Measurements from ENCODE around the gene BCKDHB.

DNA sequence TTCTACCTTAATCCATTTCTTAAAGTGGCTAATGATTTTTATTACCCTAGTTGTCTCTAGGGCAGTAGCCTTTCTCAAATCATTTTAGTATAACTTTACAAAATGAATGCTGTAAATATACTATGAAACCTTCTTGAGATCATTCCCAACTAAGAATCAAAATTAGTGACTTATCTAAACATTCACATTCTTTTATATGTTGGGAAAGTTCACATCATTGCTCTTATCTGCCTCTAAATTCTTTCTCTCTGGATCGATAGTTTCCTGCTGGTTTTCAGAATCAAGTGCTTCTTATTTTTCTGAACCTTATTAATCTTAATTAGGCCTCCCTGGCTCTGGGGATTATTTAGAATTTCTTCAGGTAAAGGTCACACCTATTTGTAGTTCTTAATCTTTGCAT, 126.8 kb downstream of the BCKDHB start:
- TF ChIP-seq, protein P1, sequence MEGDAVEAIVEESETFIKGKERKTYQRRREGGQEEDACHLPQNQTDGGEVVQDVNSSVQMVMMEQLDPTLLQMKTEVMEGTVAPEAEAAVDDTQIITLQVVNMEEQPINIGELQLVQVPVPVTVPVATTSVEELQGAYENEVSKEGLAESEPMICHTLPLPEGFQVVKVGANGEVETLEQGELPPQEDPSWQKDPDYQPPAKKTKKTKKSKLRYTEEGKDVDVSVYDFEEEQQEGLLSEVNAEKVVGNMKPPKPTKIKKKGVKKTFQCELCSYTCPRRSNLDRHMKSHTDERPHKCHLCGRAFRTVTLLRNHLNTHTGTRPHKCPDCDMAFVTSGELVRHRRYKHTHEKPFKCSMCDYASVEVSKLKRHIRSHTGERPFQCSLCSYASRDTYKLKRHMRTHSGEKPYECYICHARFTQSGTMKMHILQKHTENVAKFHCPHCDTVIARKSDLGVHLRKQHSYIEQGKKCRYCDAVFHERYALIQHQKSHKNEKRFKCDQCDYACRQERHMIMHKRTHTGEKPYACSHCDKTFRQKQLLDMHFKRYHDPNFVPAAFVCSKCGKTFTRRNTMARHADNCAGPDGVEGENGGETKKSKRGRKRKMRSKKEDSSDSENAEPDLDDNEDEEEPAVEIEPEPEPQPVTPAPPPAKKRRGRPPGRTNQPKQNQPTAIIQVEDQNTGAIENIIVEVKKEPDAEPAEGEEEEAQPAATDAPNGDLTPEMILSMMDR (IDR thresholded peaks at IDR 0.05) = no peak
- TF ChIP-seq POLR2A (IDR thresholded peaks at IDR 0.05) = no peak

Data from upper lobe of left lung (tissue), 4 donors.